Measurements from ENCODE around the gene MEIKIN. TPM values are rescaled to one million over a fixed set of nuclear protein-coding genes. Genes with fewer than 3 reads are reported as not detected.
A peak's percentile ranks its signal among the peaks of the same experiment; 100 is the strongest.

MEIKIN gene
- total RNA-seq, 1 experiment from 2014 or later, result not detected

DNA sequence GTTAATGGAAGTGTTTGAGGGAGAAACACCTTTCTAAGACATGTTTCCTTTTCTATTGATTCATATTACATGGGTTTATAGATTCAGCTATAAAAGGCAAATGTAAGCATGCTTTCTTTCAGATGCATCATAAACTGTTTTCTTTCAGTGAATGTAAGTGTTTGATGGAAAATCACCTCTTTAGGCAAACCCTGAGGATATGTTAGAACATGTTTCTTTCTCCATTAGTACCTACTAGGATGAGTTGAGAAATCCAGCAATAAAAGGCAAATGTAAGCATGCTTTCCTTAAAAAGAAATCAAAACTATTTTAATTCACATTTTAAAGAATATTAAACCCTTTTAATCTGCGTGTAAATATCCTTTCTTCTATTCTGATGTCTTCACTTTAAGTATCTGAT is 180.2 kb downstream of the MEIKIN start:
- DNase-seq (ENCODE audit: low read depth, low spot score), result no peak
- no peak overlapping the region for H3K27ac ChIP-seq (ENCODE audit: low read length)
- ChIA-PET POLR2A (no interaction called here), CTCF (no interaction called here)
- H3K4me1 ChIP-seq (ENCODE audit: control insufficient read depth, insufficient read depth, low read length), result peaks cover 7% of the 10 kb centered on the region; the same call in 1 of the 2 replicates
- in situ Hi-C loops (cut with HindIII; ENCODE audit: low pct_unique_long_range_greater_than_20kb, low sequenced_read_pairs), result no loop called here
- H3K9me3 ChIP-seq (ENCODE audit: control insufficient read depth, insufficient read depth, low read depth, low read length), result peaks cover 5% of the 10 kb centered on the region; the same call in 1 of the 2 replicates
- H3K4me3 ChIP-seq (ENCODE audit: low read depth in 2 of 2, low read length in 2 of 2), result no peak overlapping the region
- ATAC-seq, result no peak
- no peaks in the 10 kb centered on the region for H3K27me3 ChIP-seq (ENCODE audit: control insufficient read depth, insufficient read depth, low read length)
- TSS peak; percentile 28 for BruUV-seq (replicated peaks)
- TF ChIP-seq, protein P1, sequence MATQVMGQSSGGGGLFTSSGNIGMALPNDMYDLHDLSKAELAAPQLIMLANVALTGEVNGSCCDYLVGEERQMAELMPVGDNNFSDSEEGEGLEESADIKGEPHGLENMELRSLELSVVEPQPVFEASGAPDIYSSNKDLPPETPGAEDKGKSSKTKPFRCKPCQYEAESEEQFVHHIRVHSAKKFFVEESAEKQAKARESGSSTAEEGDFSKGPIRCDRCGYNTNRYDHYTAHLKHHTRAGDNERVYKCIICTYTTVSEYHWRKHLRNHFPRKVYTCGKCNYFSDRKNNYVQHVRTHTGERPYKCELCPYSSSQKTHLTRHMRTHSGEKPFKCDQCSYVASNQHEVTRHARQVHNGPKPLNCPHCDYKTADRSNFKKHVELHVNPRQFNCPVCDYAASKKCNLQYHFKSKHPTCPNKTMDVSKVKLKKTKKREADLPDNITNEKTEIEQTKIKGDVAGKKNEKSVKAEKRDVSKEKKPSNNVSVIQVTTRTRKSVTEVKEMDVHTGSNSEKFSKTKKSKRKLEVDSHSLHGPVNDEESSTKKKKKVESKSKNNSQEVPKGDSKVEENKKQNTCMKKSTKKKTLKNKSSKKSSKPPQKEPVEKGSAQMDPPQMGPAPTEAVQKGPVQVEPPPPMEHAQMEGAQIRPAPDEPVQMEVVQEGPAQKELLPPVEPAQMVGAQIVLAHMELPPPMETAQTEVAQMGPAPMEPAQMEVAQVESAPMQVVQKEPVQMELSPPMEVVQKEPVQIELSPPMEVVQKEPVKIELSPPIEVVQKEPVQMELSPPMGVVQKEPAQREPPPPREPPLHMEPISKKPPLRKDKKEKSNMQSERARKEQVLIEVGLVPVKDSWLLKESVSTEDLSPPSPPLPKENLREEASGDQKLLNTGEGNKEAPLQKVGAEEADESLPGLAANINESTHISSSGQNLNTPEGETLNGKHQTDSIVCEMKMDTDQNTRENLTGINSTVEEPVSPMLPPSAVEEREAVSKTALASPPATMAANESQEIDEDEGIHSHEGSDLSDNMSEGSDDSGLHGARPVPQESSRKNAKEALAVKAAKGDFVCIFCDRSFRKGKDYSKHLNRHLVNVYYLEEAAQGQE (IDR thresholded peaks at IDR 0.05; ENCODE audit: insufficient read depth in 1 of 2, low read depth in 2 of 2, low read length in 1 of 2), result no peak
- H3K36me3 ChIP-seq (ENCODE audit: control insufficient read depth, insufficient read depth, low read length), result no peaks in the 10 kb centered on the region
- intact Hi-C loops (cut with micrococcal nuclease; ENCODE audit: unreplicated experiment), result no loop called here

DNA sequence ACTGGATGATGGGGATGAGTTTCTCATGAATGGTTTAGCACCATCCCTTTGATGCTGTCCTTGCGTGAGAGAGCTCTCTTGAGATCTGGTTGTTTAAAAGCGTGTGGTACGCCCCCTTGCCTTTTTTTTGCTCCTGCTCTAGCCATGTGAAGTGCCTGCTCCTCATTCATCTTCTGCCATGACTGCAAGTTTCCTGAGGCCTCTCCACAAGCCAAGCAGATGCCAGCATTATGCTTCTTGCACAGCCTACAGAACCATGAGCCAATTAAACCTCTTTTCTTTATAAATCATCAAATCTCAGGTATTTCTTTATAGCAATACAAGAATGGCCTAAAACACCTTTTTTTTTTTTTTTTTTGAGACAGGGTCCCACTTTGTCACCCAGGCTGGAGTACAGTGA is 181.5 kb downstream of the MEIKIN start:
- no peak for DNase-seq (ENCODE audit: low read depth, low spot score)
- Histone ChIP-seq H3K36me3 (ENCODE audit: control insufficient read depth, insufficient read depth, low read length) (no peaks in the 10 kb centered on the region), H3K9me3 (ENCODE audit: control insufficient read depth, insufficient read depth, low read depth, low read length) (peaks cover 5% of the 10 kb centered on the region; the same call in 1 of the 2 replicates), H3K27ac (ENCODE audit: low read length) (no peak overlapping the region), H3K4me3 (ENCODE audit: low read depth in 2 of 2, low read length in 2 of 2) (no peak overlapping the region), H3K27me3 (ENCODE audit: control insufficient read depth, insufficient read depth, low read length) (no peaks in the 10 kb centered on the region), H3K4me1 (ENCODE audit: control insufficient read depth, insufficient read depth, low read length) (no peaks in the 10 kb centered on the region)
- CTCF ChIA-PET, result no interaction called here
- in situ Hi-C loops (cut with HindIII; ENCODE audit: low pct_unique_long_range_greater_than_20kb, low sequenced_read_pairs) (no loop called here), intact Hi-C loops (cut with micrococcal nuclease; ENCODE audit: unreplicated experiment) (no loop called here)
- POLR2A ChIA-PET, result no interaction called here
- no peak for ATAC-seq
- TF ChIP-seq POLR2AphosphoS5 (IDR thresholded peaks at IDR 0.05; ENCODE audit: low read depth, low read length) (no peak), TCF7L2 (IDR thresholded peaks at IDR 0.05; ENCODE audit: low read depth, low read length) (no peak), SIN3A (IDR thresholded peaks at IDR 0.05; ENCODE audit: borderline replicate concordance, insufficient read depth, low read depth, low read length) (no peak)
- TF ChIP-seq, protein P2, sequence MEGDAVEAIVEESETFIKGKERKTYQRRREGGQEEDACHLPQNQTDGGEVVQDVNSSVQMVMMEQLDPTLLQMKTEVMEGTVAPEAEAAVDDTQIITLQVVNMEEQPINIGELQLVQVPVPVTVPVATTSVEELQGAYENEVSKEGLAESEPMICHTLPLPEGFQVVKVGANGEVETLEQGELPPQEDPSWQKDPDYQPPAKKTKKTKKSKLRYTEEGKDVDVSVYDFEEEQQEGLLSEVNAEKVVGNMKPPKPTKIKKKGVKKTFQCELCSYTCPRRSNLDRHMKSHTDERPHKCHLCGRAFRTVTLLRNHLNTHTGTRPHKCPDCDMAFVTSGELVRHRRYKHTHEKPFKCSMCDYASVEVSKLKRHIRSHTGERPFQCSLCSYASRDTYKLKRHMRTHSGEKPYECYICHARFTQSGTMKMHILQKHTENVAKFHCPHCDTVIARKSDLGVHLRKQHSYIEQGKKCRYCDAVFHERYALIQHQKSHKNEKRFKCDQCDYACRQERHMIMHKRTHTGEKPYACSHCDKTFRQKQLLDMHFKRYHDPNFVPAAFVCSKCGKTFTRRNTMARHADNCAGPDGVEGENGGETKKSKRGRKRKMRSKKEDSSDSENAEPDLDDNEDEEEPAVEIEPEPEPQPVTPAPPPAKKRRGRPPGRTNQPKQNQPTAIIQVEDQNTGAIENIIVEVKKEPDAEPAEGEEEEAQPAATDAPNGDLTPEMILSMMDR (IDR thresholded peaks at IDR 0.05), result no peak
- TF ChIP-seq, protein P1 (IDR thresholded peaks at IDR 0.05; ENCODE audit: insufficient read depth in 1 of 2, low read depth in 2 of 2, low read length in 1 of 2), result no peak
- BruUV-seq (replicated peaks), result no TSS peak

Measured in Panc1 (cell line).